Amniotic epithelial cell (primary cell): ENCODE results near the gene ZNF521.
A peak's percentile ranks its signal among the peaks of the same experiment; 100 is the strongest.

ENCODE experiments used
- DNase-seq: peaks from one replicate; pipeline ENCODE4 v3.0.0-alpha.2; 2010; ENCODE audit warnings: low read depth

ZNF521 gene

GRCh38 chr18:25075783-25076182, 276.2 kb downstream of the ZNF521 start:
- no peak for DNase-seq

- no peak for DNase-seq
These were observed 276.6 kb downstream of the ZNF521 start for GRCh38 chr18:25075331-25075730.

DNA sequence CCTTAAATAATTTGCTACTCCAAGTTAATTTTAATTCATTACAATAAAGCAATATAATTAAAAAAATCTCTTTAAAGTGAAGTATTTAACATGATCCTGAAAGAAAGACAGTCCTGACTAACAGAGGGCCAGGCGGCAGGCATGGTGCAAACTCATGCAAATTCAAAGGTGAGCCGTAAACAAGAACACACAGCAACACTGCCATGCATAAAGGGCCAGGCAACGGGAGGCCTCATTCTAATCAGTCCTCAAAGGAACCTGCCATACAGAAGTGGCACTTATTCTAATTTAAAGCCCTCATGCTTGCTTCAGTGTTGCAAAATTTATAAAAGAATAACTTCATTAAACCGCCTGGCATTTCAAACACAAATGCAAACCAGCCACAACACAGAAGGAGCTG, 277.0 kb downstream of the ZNF521 start:
- no peak for DNase-seq

DNA sequence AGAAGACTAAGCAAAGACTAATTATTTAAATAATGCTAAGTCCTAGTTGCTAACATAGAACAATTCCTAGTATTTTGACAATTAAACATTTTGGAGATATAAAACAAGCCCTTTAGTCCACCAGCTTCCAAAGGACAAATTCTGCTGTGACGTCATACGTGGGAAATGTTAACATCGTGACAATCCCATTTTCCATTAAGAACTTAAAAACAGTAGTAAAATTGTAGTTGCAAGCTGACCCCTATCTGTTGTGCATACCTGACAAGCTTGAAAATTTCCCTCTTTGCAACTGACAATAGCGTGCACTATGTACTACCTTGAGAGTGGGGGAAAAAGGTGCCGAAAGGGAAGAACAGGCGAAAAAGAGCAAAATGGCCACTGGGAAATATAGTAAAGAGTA, 279.8 kb downstream of the ZNF521 start:
- DNase-seq = no peak

DNA sequence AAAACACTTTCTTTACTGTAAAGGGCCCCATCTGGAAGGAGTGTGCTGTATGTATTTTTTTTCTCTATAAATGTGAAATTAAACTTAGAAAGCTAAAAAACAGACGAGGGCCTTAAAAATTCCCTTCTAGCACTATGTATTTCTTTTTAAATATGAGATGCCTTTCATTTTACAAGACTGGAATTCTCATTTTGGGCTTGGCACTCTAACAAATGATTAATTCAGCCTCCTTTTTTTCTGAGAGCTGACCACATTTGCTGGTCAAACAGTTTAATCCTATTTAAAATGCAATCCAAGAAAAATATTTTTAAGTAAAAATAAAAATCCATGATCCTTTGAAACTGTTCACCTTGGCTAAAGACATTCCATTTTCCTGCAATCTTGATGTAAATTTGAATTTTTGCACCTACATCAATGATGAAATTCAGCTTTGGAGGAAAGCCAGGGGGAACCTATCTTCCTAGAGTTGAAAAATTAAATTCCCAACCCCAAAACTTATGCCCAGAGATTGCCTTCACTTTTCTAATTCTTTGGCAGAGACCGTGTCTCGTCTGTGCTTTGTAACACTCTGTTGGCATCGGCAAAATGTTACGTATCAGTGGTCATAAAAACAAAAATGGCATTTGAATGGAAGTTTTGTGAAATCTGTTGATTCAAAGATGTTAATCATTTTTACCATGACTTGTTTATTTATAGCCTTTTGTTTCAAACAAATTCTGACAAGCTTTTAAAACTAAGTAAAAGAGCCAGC, 284.5 kb downstream of the ZNF521 start:
- DNase-seq = no peak

- DNase-seq = no peak
These were observed 285.4 kb downstream of the ZNF521 start for GRCh38 chr18:25066516-25066915.

GRCh38 chr18:25062720-25063119, 289.2 kb downstream of the ZNF521 start:
- no peak for DNase-seq

DNA sequence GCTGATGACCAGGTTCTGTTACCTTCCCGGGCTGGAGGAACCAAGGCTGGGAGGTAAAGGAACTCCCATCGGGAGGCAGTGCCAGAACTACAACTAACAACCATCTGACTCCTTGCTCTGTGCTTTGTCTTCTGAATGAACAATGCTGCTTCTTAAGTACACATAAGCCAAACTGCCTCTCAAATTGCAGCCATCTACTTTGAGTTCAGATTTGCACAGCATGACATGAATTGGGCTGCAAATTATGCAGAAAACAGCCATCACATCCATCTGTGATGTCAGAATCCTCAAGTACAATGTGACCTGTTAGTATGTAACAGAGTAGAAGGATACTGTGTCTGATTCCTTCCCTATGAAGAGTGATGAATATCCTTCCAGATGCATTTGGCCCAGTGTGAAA, 290.6 kb downstream of the ZNF521 start:
- no peak for DNase-seq

- no peak for DNase-seq
These were observed 293.4 kb downstream of the ZNF521 start for GRCh38 chr18:25058521-25058920.

DNA sequence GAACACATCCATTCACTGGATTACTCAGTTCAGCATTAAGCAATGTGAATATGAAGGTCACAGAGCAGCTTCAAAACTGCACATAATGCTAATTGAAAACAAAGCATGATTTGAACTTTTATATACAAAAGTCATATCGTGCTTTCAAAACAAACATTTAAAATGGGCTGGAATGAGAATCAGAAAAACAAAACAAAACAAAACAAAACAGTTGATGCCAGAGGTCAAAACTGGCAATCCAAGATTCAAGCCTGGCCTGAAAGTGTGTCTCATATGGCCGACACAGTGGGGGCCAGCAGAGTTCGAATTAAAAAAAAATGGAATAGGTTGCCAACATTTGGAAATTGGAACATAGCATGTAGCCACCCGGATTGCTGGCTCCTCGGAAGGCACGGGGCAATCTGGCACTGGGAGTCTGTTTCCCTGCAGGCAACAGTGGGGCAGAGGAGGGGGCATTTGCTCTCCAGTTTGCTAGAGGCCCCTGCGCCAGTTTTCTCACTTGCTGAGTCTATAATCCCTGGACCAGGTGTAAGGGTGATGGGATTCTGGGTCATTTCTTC, 294.4 kb downstream of the ZNF521 start:
- DNase-seq = no peak

- no peak for DNase-seq
These were observed 295.5 kb downstream of the ZNF521 start for GRCh38 chr18:25056429-25056828.

- DNase-seq = peak; percentile 5
These were observed 296.9 kb downstream of the ZNF521 start for GRCh38 chr18:25055076-25055475.

GRCh38 chr18:25053466-25053865, 298.5 kb downstream of the ZNF521 start:
- DNase-seq = peak; percentile 14

DNA sequence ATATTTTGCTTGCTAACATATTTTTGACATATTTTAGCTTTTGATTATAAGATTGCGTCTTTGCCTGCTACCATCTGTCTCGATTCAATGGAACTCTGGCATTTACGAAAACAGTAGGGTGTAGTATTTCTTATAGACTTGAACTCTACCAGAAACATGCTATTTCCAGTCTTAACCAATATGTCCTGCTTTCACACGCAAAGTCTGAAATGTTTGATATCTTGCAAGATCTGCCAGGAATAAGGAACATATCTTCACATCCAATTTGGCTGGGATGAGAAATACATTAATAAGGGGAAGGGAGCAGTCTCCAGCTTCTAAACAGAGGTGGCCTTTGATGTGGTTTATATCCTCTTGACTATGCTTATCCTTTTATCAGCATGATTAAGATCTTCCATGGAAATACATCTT, 299.4 kb downstream of the ZNF521 start:
- DNase-seq = no peak

DNA sequence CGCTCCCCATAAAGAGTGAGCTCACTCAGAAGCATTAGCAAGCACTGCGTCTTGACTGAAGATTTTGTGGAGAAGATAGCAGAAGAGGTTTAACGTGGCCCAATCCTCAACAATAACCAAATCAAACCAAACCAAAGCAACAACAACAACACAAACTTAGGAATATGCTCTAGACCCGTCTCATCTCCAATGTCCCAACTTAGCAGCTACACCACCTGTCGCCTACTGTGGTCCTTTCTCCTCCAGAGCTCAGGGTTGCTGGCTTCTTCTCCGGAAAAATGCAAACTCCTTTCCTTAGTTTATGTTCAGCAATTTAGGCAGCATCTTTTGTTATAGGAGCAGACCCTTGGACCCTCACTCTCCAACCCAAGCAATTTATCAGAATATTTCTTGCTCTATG, 301.4 kb downstream of the ZNF521 start:
- DNase-seq = no peak

DNA sequence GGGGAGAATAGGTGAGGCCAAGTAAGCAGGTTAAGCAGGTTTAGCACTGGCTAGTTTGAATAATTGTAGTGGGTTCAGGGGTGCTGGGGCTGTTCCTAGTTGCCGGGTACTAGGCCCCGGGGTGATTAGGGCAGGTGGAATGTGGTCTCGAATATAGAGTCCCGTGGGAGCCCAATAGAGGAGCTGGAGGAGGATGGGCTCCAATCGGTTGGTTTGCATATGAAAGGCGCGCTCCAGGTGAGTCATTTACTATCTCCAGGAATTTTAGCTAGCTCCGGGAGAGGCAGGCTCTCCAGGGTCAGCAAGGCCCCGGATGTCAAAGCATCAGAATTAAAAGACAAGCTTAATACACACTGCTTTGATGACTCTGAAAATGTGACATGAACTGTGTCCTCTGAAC, 304.0 kb downstream of the ZNF521 start:
- no peak for DNase-seq

GRCh38 chr18:25047421-25047820, 304.5 kb downstream of the ZNF521 start:
- DNase-seq = no peak

DNA sequence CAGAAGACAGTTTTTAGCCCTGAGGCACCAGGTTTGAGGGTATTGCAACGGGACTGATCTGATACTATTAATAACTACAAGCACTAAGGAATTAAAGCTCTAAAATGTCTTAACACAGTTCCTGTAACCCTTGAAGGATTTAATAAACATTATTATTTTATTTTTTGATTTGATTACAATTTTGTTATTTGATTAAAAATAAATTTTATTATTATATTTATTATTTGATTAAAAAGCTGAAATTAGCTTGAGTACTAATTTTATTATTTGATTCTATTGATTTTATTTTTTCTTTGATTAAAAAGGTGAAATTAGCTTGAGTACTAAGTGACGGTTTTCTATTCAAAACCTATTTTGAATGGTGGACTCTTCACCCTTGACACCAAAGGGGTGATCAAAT, 307.3 kb downstream of the ZNF521 start:
- no peak for DNase-seq

- DNase-seq = no peak
These were observed 308.9 kb downstream of the ZNF521 start for GRCh38 chr18:25043104-25043503.

DNA sequence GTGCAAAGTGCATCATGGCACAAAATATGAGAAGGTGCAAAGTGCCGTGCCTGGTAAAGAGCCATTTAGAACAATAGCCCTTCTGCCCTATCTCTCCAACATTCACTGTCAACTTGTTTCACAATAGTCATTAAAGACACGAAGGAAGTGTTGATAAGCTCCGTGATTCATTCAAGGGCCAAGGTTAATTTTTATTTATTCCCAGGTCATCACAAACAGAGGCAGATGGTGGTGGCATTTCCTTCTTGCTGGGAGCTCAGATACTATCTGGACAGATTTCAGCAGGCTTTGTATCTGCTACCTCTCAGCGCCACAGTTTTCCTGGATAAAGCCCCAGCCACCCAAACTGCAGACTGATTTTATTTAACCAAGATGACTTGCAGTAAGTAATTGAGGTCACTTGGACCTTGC, 309.3 kb downstream of the ZNF521 start:
- DNase-seq = no peak

DNA sequence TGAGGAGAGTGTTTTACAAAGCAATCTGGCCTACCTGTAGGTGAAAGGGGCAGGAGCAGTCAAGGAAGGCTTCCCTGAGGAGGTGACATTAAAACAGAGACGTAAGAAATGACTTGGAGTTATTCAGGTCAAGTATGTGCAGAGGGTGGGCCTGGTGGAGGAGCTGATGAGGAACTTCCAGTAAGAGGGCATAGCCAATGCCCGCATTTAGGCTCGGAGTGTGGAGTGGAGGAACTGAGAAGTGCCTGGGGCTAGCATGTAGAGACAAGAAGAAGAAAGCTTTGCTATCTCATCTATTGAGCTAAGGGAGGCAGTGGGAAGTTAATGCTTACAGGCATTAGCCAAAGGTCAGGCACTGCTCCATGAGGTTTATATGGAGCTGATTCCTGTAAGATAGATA, 312.2 kb downstream of the ZNF521 start:
- no peak for DNase-seq

DNA sequence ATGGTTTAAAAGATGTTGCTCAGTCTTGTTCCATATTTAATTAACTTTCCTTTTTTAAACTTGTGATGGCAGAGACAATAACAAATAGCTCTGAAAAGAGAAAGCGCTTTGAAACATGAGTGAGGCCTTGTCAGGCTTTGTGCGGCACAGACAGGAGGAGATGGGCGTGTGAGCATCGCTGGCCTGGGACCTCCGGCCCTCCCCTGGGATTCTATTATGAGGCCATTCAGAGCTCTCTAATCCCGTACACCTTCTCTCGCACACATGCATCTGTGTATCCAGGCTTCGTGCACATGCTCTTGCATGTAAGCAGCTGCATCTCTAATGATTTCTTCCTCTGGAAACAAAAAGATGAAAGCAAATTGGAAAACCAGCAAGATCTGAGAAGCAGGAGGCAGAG, 313.7 kb downstream of the ZNF521 start:
- DNase-seq = no peak

DNA sequence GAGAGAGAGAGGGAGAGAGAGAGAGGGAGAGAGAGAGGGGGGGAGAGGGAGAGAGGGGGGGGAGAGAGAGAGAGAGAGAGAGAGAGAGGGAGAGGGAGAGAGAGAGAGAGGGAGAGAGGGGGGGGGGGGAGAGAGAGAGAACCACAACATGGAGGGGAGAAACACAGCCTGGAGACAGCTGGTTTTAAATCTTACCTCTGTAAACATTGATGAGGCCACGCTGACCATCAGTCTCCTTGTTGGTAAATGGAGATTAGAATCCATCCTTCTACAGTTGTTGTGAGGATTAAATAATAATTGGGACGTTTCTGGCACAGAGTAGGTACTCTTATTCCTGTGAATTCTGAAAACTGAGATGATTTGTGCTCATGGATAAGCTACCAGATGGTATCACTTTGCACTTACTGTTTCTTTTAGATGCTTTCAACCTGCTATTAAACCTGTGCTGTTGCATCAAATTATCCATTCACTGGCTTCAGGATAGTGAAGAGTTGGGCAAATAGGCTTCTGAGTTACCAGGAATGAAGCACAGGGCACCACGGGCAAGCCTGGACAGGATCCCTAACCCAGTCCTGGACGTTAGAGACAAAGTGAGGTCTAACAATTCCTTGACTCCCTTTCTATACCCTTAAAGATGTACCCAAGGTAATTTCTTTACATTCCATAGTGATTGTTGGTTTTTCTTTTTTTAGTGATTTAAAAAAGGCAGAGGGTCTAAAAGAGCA, 318.1 kb downstream of the ZNF521 start:
- no peak for DNase-seq
